Natural killer cell (primary cell): Measurements from ENCODE around the gene CES4A. TPM values are rescaled to one million over a fixed set of nuclear protein-coding genes. Genes with fewer than 3 reads are reported as not detected.

Source experiments
- ATAC-seq, 3 donors: fragments of 150-1000 bp in 2 of 3; fragments of 200-7000 bp in 1 of 3; cut with Tn5 transposase; 1 replicate in 1 of 3; 2 replicates in 2 of 3; pipeline ENCODE4 v1.10.0; 2021; ENCODE audit warnings: mild to moderate bottlenecking in 2 of 3, moderate library complexity in 2 of 3
- DNase-seq, 2 donors: peaks; one replicate each; pipeline versions ENCODE4 v3.0.0 to v3.0.0-alpha.2; 2013 to 2021; ENCODE audit warnings: mixed read lengths in 1 of 2
- H3K27ac ChIP-seq: one replicate; pipeline ENCODE4 v1.5.1; 2013; ENCODE audit warnings: mild to moderate bottlenecking, low read length
- H3K27me3 ChIP-seq: one replicate; pipeline ENCODE4 v1.6.1; 2013; ENCODE audit warnings: low read length; ENCODE audit not compliant: control insufficient read depth, insufficient read depth
- H3K36me3 ChIP-seq: one replicate; pipeline ENCODE4 v1.6.1; 2013; ENCODE audit warnings: low read length; ENCODE audit not compliant: control insufficient read depth, insufficient read depth
- H3K4me1 ChIP-seq: one replicate; pipeline ENCODE4 v1.6.1; 2013; ENCODE audit warnings: low read length; ENCODE audit not compliant: control insufficient read depth, insufficient read depth
- H3K4me3 ChIP-seq: one replicate; pipeline ENCODE4 v1.5.1; 2013; ENCODE audit warnings: low read length
- H3K9me3 ChIP-seq: one replicate; pipeline ENCODE4 v1.6.1; 2013; ENCODE audit warnings: low read length; ENCODE audit not compliant: control insufficient read depth, insufficient read depth
- H3K27ac Mint-ChIP-seq, 2 donors: one replicate each; pipeline ENCODE4 v1.8.0; 2022; ENCODE audit warnings: mild to moderate bottlenecking in 2 of 2, mixed read lengths in 2 of 2, moderate library complexity in 1 of 2
- H3K27me3 Mint-ChIP-seq, 2 donors: one replicate each; pipeline ENCODE4 v1.8.0; 2022; ENCODE audit warnings: low read depth in 2 of 2, mixed read lengths in 2 of 2
- H3K36me3 Mint-ChIP-seq: one replicate; pipeline ENCODE4 v1.8.0; 2022; ENCODE audit warnings: mixed read lengths
- H3K4me1 Mint-ChIP-seq, 2 donors: one replicate each; pipeline ENCODE4 v1.8.0; 2022; ENCODE audit warnings: mixed read lengths in 2 of 2
- H3K4me3 Mint-ChIP-seq: one replicate; pipeline ENCODE4 v1.8.0; 2022; ENCODE audit warnings: mild to moderate bottlenecking, moderate library complexity, mixed read lengths
- H3K9me3 Mint-ChIP-seq, 2 donors: one replicate each; pipeline ENCODE4 v1.8.0; 2022; ENCODE audit warnings: mixed read lengths in 2 of 2
- WGBS: methylation state at CpG from one replicate; pipeline ENCODE4 v1.1.7; 2013; ENCODE audit warnings: missing lambda C conversion rate; ENCODE audit not compliant: insufficient coverage; 5-methylcytosine and 5-hydroxymethylcytosine counted together
- intact Hi-C: fragments of 100-400 bp; cut with micrococcal nuclease; formaldehyde crosslinking; loops from one replicate; pipeline ENCODE4 v1.14.2; 2022
- total RNA-seq, 4 donors: library from RNA; stranded (reverse); fragments of 120-200 nt in 1 of 4; gene quantifications; one replicate each; pipeline versions ENCODE4 v1.2.3 to v1.2.4, GENCODE V29; 2013 to 2022
- TF ChIP-seq, protein P1 (sequence below): fragments of 200-600 bp; IDR thresholded peaks from one replicate; pipeline ENCODE4 v1.8.0; 2022; ENCODE audit warnings: antibody characterized with exemption

The CES4A gene
- total RNA-seq, 3 donors from 2014 or later (not counting 1 experiment from before 2014, with no cell fraction given) = 7.5 to 9.0 (median 8.8) TPM

GRCh38 chr16:66946541-66946940 is 41.8 kb upstream of the CES4A start:
- TF ChIP-seq, protein P1, sequence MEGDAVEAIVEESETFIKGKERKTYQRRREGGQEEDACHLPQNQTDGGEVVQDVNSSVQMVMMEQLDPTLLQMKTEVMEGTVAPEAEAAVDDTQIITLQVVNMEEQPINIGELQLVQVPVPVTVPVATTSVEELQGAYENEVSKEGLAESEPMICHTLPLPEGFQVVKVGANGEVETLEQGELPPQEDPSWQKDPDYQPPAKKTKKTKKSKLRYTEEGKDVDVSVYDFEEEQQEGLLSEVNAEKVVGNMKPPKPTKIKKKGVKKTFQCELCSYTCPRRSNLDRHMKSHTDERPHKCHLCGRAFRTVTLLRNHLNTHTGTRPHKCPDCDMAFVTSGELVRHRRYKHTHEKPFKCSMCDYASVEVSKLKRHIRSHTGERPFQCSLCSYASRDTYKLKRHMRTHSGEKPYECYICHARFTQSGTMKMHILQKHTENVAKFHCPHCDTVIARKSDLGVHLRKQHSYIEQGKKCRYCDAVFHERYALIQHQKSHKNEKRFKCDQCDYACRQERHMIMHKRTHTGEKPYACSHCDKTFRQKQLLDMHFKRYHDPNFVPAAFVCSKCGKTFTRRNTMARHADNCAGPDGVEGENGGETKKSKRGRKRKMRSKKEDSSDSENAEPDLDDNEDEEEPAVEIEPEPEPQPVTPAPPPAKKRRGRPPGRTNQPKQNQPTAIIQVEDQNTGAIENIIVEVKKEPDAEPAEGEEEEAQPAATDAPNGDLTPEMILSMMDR = no peak
- Histone ChIP-seq H3K36me3 (peaks cover 15% of the 10 kb centered on the region), H3K4me3 (no peak overlapping the region), H3K4me1 (peaks cover 20% of the 10 kb centered on the region), H3K27me3 (peaks cover 29% of the 10 kb centered on the region), H3K27ac (no peak overlapping the region), H3K9me3 (no peaks in the 10 kb centered on the region)
- no peak for ATAC-seq
- intact Hi-C loops = no loop called here
- peaks cover 4% of the 10 kb centered on the region for H3K36me3 Mint-ChIP-seq
- no peak for DNase-seq
- H3K9me3 Mint-ChIP-seq = no peaks in the 10 kb centered on the region
- H3K27me3 Mint-ChIP-seq = peaks cover 19 to 25% of the 10 kb centered on the region in 2 donors
- 82% methylated on average over 7 of the region's 7 CpGs for WGBS
- H3K4me1 Mint-ChIP-seq = peaks cover 23 to 24% of the 10 kb centered on the region in 2 donors
- H3K4me3 Mint-ChIP-seq = no peak overlapping the region
- H3K27ac Mint-ChIP-seq = no peak overlapping the region

DNA sequence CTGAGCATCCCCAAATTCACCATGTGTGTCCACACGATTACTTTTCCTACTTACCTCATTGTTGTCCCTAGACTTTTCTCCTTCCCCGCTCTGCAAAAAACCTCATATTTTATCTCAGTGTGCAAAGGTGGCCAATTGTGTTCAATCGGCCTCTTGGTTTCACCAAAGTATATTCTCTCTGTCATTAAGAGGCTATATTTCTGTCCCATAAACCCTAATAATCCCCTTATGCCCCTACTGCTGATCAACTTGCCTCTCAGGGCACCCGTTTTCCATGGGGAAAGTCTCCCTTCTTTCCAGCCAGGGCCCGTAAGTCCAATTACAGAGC is 41.5 kb upstream of the CES4A start:
- no peaks in the 10 kb centered on the region for H3K9me3 ChIP-seq
- peaks cover 11% of the 10 kb centered on the region for H3K36me3 ChIP-seq
- Mint-ChIP-seq H3K4me1 (peaks cover 23 to 24% of the 10 kb centered on the region in 2 donors), H3K36me3 (peaks cover 7% of the 10 kb centered on the region), H3K9me3 (no peaks in the 10 kb centered on the region), H3K4me3 (peak overlapping the region; percentile 89), H3K27ac (peak overlapping the region in 1 of 2 donors; percentile 6), H3K27me3 (peaks cover 23 to 29% of the 10 kb centered on the region in 2 donors)
- no peak overlapping the region for H3K4me3 ChIP-seq
- intact Hi-C loops = no loop called here
- peaks cover 32% of the 10 kb centered on the region for H3K27me3 ChIP-seq
- ATAC-seq (no peak), DNase-seq (no peak)
- H3K27ac ChIP-seq = no peak overlapping the region
- H3K4me1 ChIP-seq = peaks cover 20% of the 10 kb centered on the region
- TF ChIP-seq, protein P1 = no peak
- WGBS = 38% methylated on average over 5 of the region's 5 CpGs

GRCh38 chr16:66947302-66948065 is 40.9 kb upstream of the CES4A start:
- Mint-ChIP-seq H3K36me3 (peaks cover 7% of the 10 kb centered on the region), H3K4me1 (peaks cover 23 to 24% of the 10 kb centered on the region in 2 donors), H3K4me3 (peak overlapping the region; percentile 89), H3K27ac (peak overlapping the region in 1 of 2 donors; percentile 6), H3K9me3 (no peaks in the 10 kb centered on the region), H3K27me3 (peaks cover 25 to 29% of the 10 kb centered on the region in 2 donors)
- peaks cover 20% of the 10 kb centered on the region for H3K4me1 ChIP-seq
- peaks cover 6% of the 10 kb centered on the region for H3K36me3 ChIP-seq
- WGBS = under 1% methylated on average over 16 of the region's 23 CpGs
- H3K27ac ChIP-seq = no peak overlapping the region
- TF ChIP-seq, protein P1 = peak; percentile 82
- H3K4me3 ChIP-seq = peak overlapping the region; percentile 35
- DNase-seq (peak; percentile 73 to 92), ATAC-seq (peak; percentile 88 to 94 (median 94))
- intact Hi-C loops = no loop called here
- H3K27me3 ChIP-seq = peaks cover 33% of the 10 kb centered on the region
- H3K9me3 ChIP-seq = no peaks in the 10 kb centered on the region
